Ovary (tissue), 9 donors: Measurements from ENCODE around the gene ITPR1. TPM values are rescaled to one million over a fixed set of nuclear protein-coding genes. Genes with fewer than 3 reads are reported as not detected.

Source experiments
- DNase-seq, 5 donors: peaks; one replicate each; pipeline ENCODE4 v3.0.0-alpha.2; 2019 to 2020
- H3K27ac ChIP-seq, 2 donors: fragments of 200-600 bp; one replicate each; pipeline versions ENCODE4 v1.5.1 to v1.8.0; 2019 to 2022
- H3K27me3 ChIP-seq: fragments of 200-600 bp; one replicate; pipeline ENCODE4 v1.8.0; 2022
- H3K36me3 ChIP-seq: fragments of 200-600 bp; sonication (generic); one replicate; pipeline ENCODE4 v1.5.1; 2019
- H3K4me1 ChIP-seq: one replicate; pipeline ENCODE4 v1.8.1; 2013; ENCODE audit warnings: mild to moderate bottlenecking, moderate library complexity; ENCODE audit not compliant: insufficient read depth
- H3K4me3 ChIP-seq: fragments of 200-600 bp; sonication (generic); one replicate; pipeline ENCODE4 v1.5.1; 2017
- H3K9me3 ChIP-seq, 2 donors: fragments of 200-600 bp in 1 of 2; sonication (generic) in 1 of 2; one replicate each; pipeline versions ENCODE4 v1.5.1 to v1.8.1; 2013 to 2019; ENCODE audit warnings: mild to moderate bottlenecking in 1 of 2, moderate library complexity in 1 of 2
- EP300 ChIP-seq: sonication (generic); formaldehyde crosslinking; IDR thresholded peaks from one replicate; pipeline ENCODE4 v1.6.1; 2017; ENCODE audit warnings: antibody characterized with exemption
- POLR2A ChIP-seq: fragments of 450-650 bp; IDR thresholded peaks from one replicate; pipeline ENCODE4 v1.6.1; 2017; ENCODE audit warnings: antibody characterized with exemption, mild to moderate bottlenecking, moderate library complexity
- WGBS, 3 donors: extraction: QIAGEN DNeasy Blood & Tissue Kit in 1 of 3; methylation state at CpG; one replicate each; pipeline versions ENCODE4 v1.1.5 to v1.1.7; 2013 to 2017; 5-methylcytosine and 5-hydroxymethylcytosine counted together
- intact Hi-C, 4 donors: fragments of 100-400 bp; cut with DNase I; formaldehyde crosslinking; loops; one replicate each; pipeline versions ENCODE4 v1.11.0 to v1.15.1; 2022 to 2023
- polyA plus RNA-seq, 2 donors: library from polyadenylated mRNA; stranded (reverse); fragments of 200-250 nt in 1 of 2; fragments of 350-450 nt in 1 of 2; fragmentation: Illumina TruSeq in 1 of 2; extraction: RNeasy Lipid Tissue Mini Kit (QIAGEN cat#74804) in 1 of 2; gene quantifications; one replicate each; pipeline ENCODE4 v1.2.3, GENCODE V29; 2013 to 2014
- total RNA-seq, 7 donors: library from RNA; depleted of rRNA in 2 of 7; stranded (reverse); fragments of >200 nt in 2 of 7; fragmentation: NEBNext Ultra II Directional in 3 of 7; extraction: Animal tissue kit (Norgen Biotek cat#: 25700) in 3 of 7; gene quantifications; one replicate each; pipeline versions ENCODE4 v1.1.0 to v1.2.4, GENCODE V29; 2016 to 2023
- TF ChIP-seq, protein P1 (sequence below), 3 donors: fragments of 450-650 bp in 2 of 3; fragments of 200-600 bp in 1 of 3; IDR thresholded peaks; one replicate each; pipeline versions ENCODE4 v1.5.1 to v1.8.0; 2016 to 2022; ENCODE audit warnings: antibody characterized with exemption in 3 of 3, mild to moderate bottlenecking in 1 of 3
- donor health status: DM: no; HTN: no; CAD: no; lungs with moderate emphysema.
- donor health status: DM: no; HTN: no; CAD: no.
- donor health status: Bipolar disorder and iron deficiency.
- donor health status: DM: yes; HTN: yes; CAD: no.
- donor health status: DM: no; HTN: no; CAD: no.
- donor health status: DM: yes; HTN: yes; CAD: no.

ITPR1 gene
- total and polyA plus RNA-seq, 9 donors, result 59.5 to 313 (median 144) TPM

DNA sequence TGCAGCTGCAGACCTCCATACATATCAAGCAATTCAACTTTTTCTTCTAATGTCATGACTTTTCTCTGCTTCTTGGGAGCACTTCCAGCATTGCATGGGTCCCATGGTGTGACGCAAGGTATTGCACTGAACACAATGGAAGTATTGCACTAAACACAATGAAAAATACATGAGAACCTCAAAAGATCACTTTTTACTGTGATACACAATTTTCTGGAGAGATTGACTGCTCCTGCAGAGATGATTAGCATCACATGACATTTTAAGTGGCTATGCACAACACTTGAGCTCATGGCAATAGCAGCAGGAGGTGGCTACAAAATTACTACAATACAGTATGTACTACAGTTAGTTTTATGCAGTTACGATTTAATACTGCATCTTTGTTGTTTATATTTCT is 372.6 kb downstream of the ITPR1 start:
- 89 to 95% (median 94%) methylated on average over 2 of the region's 2 CpGs for WGBS, 3 donors
- TF ChIP-seq, protein P1, sequence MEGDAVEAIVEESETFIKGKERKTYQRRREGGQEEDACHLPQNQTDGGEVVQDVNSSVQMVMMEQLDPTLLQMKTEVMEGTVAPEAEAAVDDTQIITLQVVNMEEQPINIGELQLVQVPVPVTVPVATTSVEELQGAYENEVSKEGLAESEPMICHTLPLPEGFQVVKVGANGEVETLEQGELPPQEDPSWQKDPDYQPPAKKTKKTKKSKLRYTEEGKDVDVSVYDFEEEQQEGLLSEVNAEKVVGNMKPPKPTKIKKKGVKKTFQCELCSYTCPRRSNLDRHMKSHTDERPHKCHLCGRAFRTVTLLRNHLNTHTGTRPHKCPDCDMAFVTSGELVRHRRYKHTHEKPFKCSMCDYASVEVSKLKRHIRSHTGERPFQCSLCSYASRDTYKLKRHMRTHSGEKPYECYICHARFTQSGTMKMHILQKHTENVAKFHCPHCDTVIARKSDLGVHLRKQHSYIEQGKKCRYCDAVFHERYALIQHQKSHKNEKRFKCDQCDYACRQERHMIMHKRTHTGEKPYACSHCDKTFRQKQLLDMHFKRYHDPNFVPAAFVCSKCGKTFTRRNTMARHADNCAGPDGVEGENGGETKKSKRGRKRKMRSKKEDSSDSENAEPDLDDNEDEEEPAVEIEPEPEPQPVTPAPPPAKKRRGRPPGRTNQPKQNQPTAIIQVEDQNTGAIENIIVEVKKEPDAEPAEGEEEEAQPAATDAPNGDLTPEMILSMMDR (IDR thresholded peaks at IDR 0.05), result no peak
- no peak for TF ChIP-seq POLR2A
- Histone ChIP-seq H3K27me3 (no peaks in the 10 kb centered on the region), H3K27ac (no peak overlapping the region), H3K9me3 (no peaks in the 10 kb centered on the region), H3K4me3 (no peak overlapping the region), H3K4me1 (peaks cover 6% of the 10 kb centered on the region), H3K36me3 (no peaks in the 10 kb centered on the region)
- intact Hi-C loops, result loop anchor here in 1 of 4 donors (2.0 kb wide), 1 partner anchor 33 kb away; no protein-coding TSS in a partner anchor
- no peak for DNase-seq

DNA sequence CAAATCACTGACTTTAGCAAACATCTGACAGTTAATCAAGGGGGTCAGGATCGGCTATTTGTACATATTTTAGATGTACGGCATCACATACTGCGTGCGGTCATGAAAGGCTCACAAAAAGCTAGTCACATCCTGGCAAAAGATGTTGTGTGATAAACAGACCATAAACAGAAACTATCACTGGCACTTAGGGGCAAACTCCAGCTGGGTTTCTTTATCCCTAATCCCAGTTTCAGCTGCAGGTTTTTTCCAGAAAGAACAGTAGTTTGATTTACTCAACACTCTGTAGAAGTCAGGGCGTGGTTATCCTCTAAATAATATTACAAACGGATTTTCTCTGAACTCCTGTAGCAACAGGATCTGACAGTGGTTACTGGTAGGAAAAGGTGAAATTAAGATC is 373.7 kb downstream of the ITPR1 start:
- no peaks in the 10 kb centered on the region for H3K27me3 ChIP-seq
- H3K36me3 ChIP-seq, result no peaks in the 10 kb centered on the region
- H3K4me1 ChIP-seq, result peaks cover 6% of the 10 kb centered on the region
- H3K4me3 ChIP-seq, result no peak overlapping the region
- H3K9me3 ChIP-seq, result no peaks in the 10 kb centered on the region
- H3K27ac ChIP-seq, result peak overlapping the region in 1 of 2 donors; percentile 94
- 28 to 37% (median 32%) methylated on average over 6 of the region's 6 CpGs for WGBS, 3 donors
- no peak for TF ChIP-seq POLR2A
- TF ChIP-seq, protein P1 (IDR thresholded peaks at IDR 0.05), result no peak
- TF ChIP-seq EP300, result no peak
- peak in 1 of 5 donors; percentile 26 for DNase-seq
- intact Hi-C loops, result no loop called here

DNA sequence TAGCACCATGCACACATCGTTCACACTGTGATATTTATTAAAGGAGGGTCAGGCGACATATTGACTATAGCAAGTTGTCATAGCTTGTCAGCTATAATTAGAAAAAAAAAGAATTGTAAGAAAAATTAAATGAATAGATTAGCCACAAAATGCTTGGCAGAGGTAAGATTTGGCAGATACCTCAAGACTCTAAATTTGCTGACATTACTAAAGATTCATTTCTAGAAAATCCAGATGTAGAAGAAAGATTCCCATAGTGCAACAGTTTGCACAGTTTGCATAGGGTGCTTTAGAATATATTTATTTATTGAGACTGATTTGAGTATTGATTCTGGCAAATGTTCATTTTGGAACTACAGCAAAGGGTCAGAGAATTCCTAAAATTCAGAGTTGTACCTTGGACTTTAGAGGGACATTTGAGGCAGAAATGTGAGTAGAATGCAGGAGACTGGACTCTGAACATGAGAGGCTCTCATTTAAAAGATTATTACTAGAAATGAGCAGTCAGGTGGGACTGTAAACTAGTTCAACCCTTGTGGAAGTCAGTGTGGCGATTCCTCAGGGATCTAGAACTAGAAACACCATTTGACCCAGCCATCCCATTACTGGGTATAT is 384.1 kb downstream of the ITPR1 start:
- intact Hi-C loops, result no loop called here
- no peaks in the 10 kb centered on the region for H3K4me1 ChIP-seq
- 79 to 86% (median 84%) methylated on average over 3 of the region's 3 CpGs for WGBS, 3 donors
- H3K36me3 ChIP-seq, result no peaks in the 10 kb centered on the region
- no peak for TF ChIP-seq EP300
- TF ChIP-seq, protein P1 (IDR thresholded peaks at IDR 0.05), result no peak
- no peak for TF ChIP-seq POLR2A
- H3K9me3 ChIP-seq, result no peaks in the 10 kb centered on the region
- H3K4me3 ChIP-seq, result no peak overlapping the region
- no peaks in the 10 kb centered on the region for H3K27me3 ChIP-seq
- no peak overlapping the region for H3K27ac ChIP-seq
- no peak for DNase-seq

DNA sequence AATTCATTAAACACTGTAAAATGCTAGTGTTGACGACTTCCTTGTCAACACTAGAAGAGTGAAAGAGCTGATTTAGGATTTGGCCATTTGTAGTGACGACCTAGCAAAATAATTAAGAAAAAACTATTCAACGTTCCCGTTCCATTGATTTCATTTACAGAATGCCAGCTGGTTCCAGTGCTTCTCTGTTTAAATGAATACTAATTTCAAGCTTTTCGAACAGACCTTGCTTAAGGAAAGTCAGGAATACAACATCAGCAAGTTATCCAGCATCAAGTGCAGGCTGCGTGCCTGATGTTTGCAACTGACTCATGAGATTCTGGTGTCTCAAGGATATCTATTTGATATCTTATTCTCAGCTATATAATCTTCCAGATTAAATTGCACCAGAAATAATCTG is 387.7 kb downstream of the ITPR1 start:
- Histone ChIP-seq H3K4me1 (no peaks in the 10 kb centered on the region), H3K36me3 (no peaks in the 10 kb centered on the region), H3K9me3 (no peaks in the 10 kb centered on the region), H3K27me3 (no peaks in the 10 kb centered on the region), H3K27ac (no peak overlapping the region), H3K4me3 (no peak overlapping the region)
- no peak for DNase-seq
- intact Hi-C loops, result no loop called here
- TF ChIP-seq EP300, result no peak
- TF ChIP-seq, protein P1 (IDR thresholded peaks at IDR 0.05), result no peak
- TF ChIP-seq POLR2A, result no peak
- WGBS, 3 donors, result 80 to 88% (median 82%) methylated on average over 6 of the region's 6 CpGs
